ENCODE data around the gene PPP2R2B.

- TF ChIP-seq TAF1 (IDR thresholded peaks at IDR 0.05; ENCODE audit: low read depth) (no peak), YY1 (IDR thresholded peaks at IDR 0.05; ENCODE audit: low read depth) (no peak), REST (IDR thresholded peaks at IDR 0.05; ENCODE audit: low read depth) (no peak), RAD21 (IDR thresholded peaks at IDR 0.05; ENCODE audit: low read depth) (no peak), EGR1 (IDR thresholded peaks at IDR 0.05) (no peak), FOXM1 (IDR thresholded peaks at IDR 0.05; ENCODE audit: borderline replicate concordance, low read depth) (no peak), CEBPB (IDR thresholded peaks at IDR 0.05) (no peak), MAX (IDR thresholded peaks at IDR 0.05) (no peak), EP300 (IDR thresholded peaks at IDR 0.05; ENCODE audit: borderline replicate concordance) (no peak), TEAD4 (IDR thresholded peaks at IDR 0.05) (no peak), USF1 (IDR thresholded peaks at IDR 0.05) (no peak), NFIC (IDR thresholded peaks at IDR 0.05) (no peak), CREB1 (IDR thresholded peaks at IDR 0.05; ENCODE audit: low read depth) (no peak), ZBTB7A (IDR thresholded peaks at IDR 0.05; ENCODE audit: low read depth) (no peak)
These were observed 60.6 kb downstream of the PPP2R2B start for GRCh38 chr5:146817973-146818372.
